Liver (tissue), 9 donors: ENCODE results near the gene BTBD6. TPM values are rescaled to one million over a fixed set of nuclear protein-coding genes. Genes with fewer than 3 reads are reported as not detected.

Experiments used
- DNase-seq: peaks from one replicate; pipeline ENCODE4 v3.0.0-alpha.2; 2017; ENCODE audit warnings: low spot score
- H3K27ac ChIP-seq, 2 donors: one replicate each; pipeline ENCODE4 v1.7.0; 2013; ENCODE audit warnings: inconsistent platforms in 2 of 2, low read length in 2 of 2, control low read depth in 1 of 2, low read depth in 1 of 2, mild to moderate bottlenecking in 1 of 2
- H3K27me3 ChIP-seq, 4 donors: one replicate each; pipeline versions ENCODE4 v1.6.1 to v1.7.0; 2013; ENCODE audit warnings: low read length in 3 of 4, inconsistent platforms in 1 of 4, mild to moderate bottlenecking in 1 of 4, moderate library complexity in 1 of 4; ENCODE audit not compliant: control insufficient read depth in 4 of 4, insufficient read depth in 4 of 4
- H3K36me3 ChIP-seq, 4 donors: one replicate each; pipeline versions ENCODE4 v1.6.1 to v1.7.0; 2013; ENCODE audit warnings: low read length in 3 of 4, mild to moderate bottlenecking in 3 of 4, low read depth in 1 of 4, moderate library complexity in 1 of 4; ENCODE audit not compliant: control insufficient read depth in 4 of 4, insufficient read depth in 3 of 4
- H3K4me1 ChIP-seq, 4 donors: one replicate each; pipeline versions ENCODE4 v1.6.1 to v1.7.0; 2013; ENCODE audit warnings: low read length in 3 of 4, mild to moderate bottlenecking in 3 of 4, moderate library complexity in 1 of 4; ENCODE audit not compliant: control insufficient read depth in 4 of 4, insufficient read depth in 4 of 4
- H3K4me3 ChIP-seq, 3 donors: one replicate each; pipeline versions ENCODE4 v1.6.1 to v1.7.0; 2013; ENCODE audit warnings: low read length in 3 of 3, control low read depth in 1 of 3, low read depth in 1 of 3, mild to moderate bottlenecking in 1 of 3
- H3K9ac ChIP-seq, 2 donors: one replicate each; pipeline ENCODE4 v1.7.0; 2013; ENCODE audit warnings: low read length in 2 of 2, mild to moderate bottlenecking in 2 of 2, moderate library complexity in 2 of 2, control low read depth in 1 of 2, low read depth in 1 of 2
- H3K9me3 ChIP-seq, 4 donors: one replicate each; pipeline versions ENCODE4 v1.6.1 to v1.7.0; 2013; ENCODE audit warnings: low read length in 3 of 4; ENCODE audit not compliant: control insufficient read depth in 4 of 4
- EGR1 ChIP-seq, 2 donors: IDR thresholded peaks; 2 replicates each; pipeline ENCODE4 v1.6.1; 2016 to 2018; ENCODE audit warnings: antibody characterized with exemption in 2 of 2, low read depth in 2 of 2
- FOXA1 ChIP-seq: IDR thresholded peaks from 2 replicates; pipeline ENCODE4 v1.6.1; 2016; ENCODE audit warnings: antibody characterized with exemption
- FOXA2 ChIP-seq: IDR thresholded peaks from 2 replicates; pipeline ENCODE4 v1.6.1; 2016; ENCODE audit warnings: antibody characterized with exemption
- HNF4A ChIP-seq, 2 donors: conservative IDR thresholded peaks; 2 replicates each; pipeline ENCODE4 v1.6.1; 2016; ENCODE audit warnings: antibody characterized with exemption in 2 of 2, mild to moderate bottlenecking in 2 of 2
- HNF4G ChIP-seq: IDR thresholded peaks from 2 replicates; pipeline ENCODE4 v1.6.1; 2016; ENCODE audit warnings: antibody characterized with exemption
- JUND ChIP-seq, 2 donors: IDR thresholded peaks; 2 replicates each; pipeline ENCODE4 v1.6.1; 2016; ENCODE audit warnings: antibody characterized with exemption in 2 of 2
- MAX ChIP-seq: IDR thresholded peaks from 2 replicates; pipeline ENCODE4 v1.6.1; 2016; ENCODE audit warnings: antibody characterized with exemption
- NR2F2 ChIP-seq: IDR thresholded peaks from 2 replicates; pipeline ENCODE4 v1.6.1; 2016; ENCODE audit warnings: antibody characterized with exemption
- RAD21 ChIP-seq, 2 donors: IDR thresholded peaks; 2 replicates each; pipeline ENCODE4 v1.6.1; 2016; ENCODE audit warnings: antibody characterized with exemption in 2 of 2, mild to moderate bottlenecking in 2 of 2
- REST ChIP-seq: IDR thresholded peaks from 2 replicates; pipeline ENCODE4 v1.6.1; 2016; ENCODE audit warnings: antibody characterized with exemption, mild to moderate bottlenecking
- RXRA ChIP-seq, 2 donors: IDR thresholded peaks; 2 replicates each; pipeline ENCODE4 v1.6.1; 2017 to 2018; ENCODE audit warnings: antibody characterized with exemption in 2 of 2, mild to moderate bottlenecking in 1 of 2
- SP1 ChIP-seq: IDR thresholded peaks from 2 replicates; pipeline ENCODE4 v1.6.1; 2018; ENCODE audit warnings: antibody characterized with exemption, mild to moderate bottlenecking
- TAF1 ChIP-seq: conservative IDR thresholded peaks from 2 replicates; pipeline ENCODE4 v1.6.1; 2016; ENCODE audit warnings: antibody characterized with exemption, mild to moderate bottlenecking
- YY1 ChIP-seq: IDR thresholded peaks from 2 replicates; pipeline ENCODE4 v1.6.1; 2016; ENCODE audit warnings: antibody characterized with exemption, mild to moderate bottlenecking
- ZBTB33 ChIP-seq: IDR thresholded peaks from 2 replicates; pipeline ENCODE4 v1.6.1; 2016; ENCODE audit warnings: antibody characterized with exemption
- WGBS: extraction: QIAGEN DNeasy Blood & Tissue Kit; methylation state at CpG from one replicate; pipeline ENCODE4 v1.1.7; 2013; 5-methylcytosine and 5-hydroxymethylcytosine counted together
- polyA plus RNA-seq, 2 donors: library from polyadenylated mRNA; stranded (reverse) in 1 of 2; unstranded in 1 of 2; fragments of 200-250 nt in 1 of 2; fragments of >200 nt in 1 of 2; fragmentation: Nextera tagmentation in 1 of 2; extraction: Ambion mirVana in 1 of 2; gene quantifications; one replicate each; pipeline versions ENCODE4 v1.2.1 to v1.2.3, GENCODE V29; 2013 to 2015
- total RNA-seq, 2 donors: library from RNA; depleted of rRNA; stranded (reverse); fragments of >200 nt; gene quantifications; one replicate each; pipeline ENCODE4 v1.2.3, GENCODE V29; 2014
- TF ChIP-seq, protein P1 (sequence below): IDR thresholded peaks from 2 replicates; pipeline ENCODE4 v1.6.1; 2016; ENCODE audit warnings: antibody characterized with exemption
- TF ChIP-seq, protein P2 (sequence below): fragments of 150-350 bp; IDR thresholded peaks from 2 replicates; pipeline ENCODE4 v1.5.1; 2017; ENCODE audit warnings: improper control_type of control experiment, low read depth, low read length; ENCODE audit not compliant: missing input control
- donor health status: healthy.
- donor health status: healthy.
- donor health status: healthy.
- donor health status: healthy.
- donor health status: healthy.

BTBD6 gene
- total and polyA plus RNA-seq, 4 donors, result 5.8 to 18.1 (median 16.7) TPM

DNA sequence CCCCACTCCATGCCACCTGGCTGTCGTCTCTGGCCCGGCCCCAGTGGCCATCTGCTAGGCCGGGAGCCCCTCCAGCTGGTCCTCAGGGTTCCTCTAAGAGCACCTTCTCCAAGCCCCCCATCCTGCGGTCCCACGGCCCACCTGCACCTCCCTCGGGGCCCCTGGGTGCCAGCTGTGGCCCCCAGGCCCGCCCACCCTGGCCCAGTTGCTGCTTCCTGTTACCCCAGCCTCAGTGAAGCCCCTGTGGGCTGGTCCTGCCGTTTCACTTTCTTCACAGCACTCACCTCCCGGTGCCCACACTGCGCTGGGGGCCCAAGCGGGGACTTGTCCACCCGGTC lies 39.6 kb upstream of the BTBD6 start:
- H3K27me3 ChIP-seq, result no peaks in the 10 kb centered on the region
- no peak for TF ChIP-seq FOXA1
- TF ChIP-seq SP1, result no peak
- no peak for TF ChIP-seq HNF4A (conservative IDR thresholded peaks at IDR 0.05)
- 94% methylated on average over 12 of the region's 12 CpGs for WGBS
- H3K9ac ChIP-seq, result no peak overlapping the region
- no peak for DNase-seq
- no peaks in the 10 kb centered on the region for H3K9me3 ChIP-seq
- H3K4me3 ChIP-seq, result no peak overlapping the region
- H3K27ac ChIP-seq, result no peak overlapping the region
- peaks cover 9 to 25% (median 20%) of the 10 kb centered on the region in 4 donors for H3K4me1 ChIP-seq
- peaks cover 0 to 13% (median 2%) of the 10 kb centered on the region in 4 donors for H3K36me3 ChIP-seq

DNA sequence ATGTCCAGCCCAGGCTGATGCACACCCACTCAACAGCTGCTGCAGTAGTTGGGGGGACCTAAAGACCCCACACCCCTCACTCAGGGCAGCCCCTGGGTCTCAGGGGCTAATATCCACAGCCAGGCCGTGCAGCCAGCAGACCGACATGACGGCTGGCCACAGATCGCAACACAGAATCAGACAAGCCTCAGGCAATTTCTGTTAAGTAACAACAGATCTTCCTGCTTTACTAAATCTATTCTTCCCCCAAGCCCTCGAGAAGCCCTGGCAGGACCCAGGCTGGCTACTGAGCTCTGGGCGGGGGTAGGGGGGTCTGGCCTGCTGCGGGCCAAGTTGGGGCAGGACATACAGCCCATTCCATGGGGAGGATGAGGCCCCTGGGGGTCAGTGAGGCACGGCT lies 39.2 kb upstream of the BTBD6 start:
- TF ChIP-seq JUND (IDR thresholded peaks at IDR 0.05) (no peak), FOXA1 (no peak), ZBTB33 (no peak), MAX (no peak), SP1 (no peak), YY1 (no peak), RAD21 (IDR thresholded peaks at IDR 0.05) (no peak), HNF4G (no peak), NR2F2 (no peak), TAF1 (no peak), REST (no peak), FOXA2 (no peak), RXRA (IDR thresholded peaks at IDR 0.05) (no peak), EGR1 (IDR thresholded peaks at IDR 0.05; ENCODE audit: low read depth in 2 of 2) (no peak), HNF4A (conservative IDR thresholded peaks at IDR 0.05) (no peak)
- TF ChIP-seq, protein P1, sequence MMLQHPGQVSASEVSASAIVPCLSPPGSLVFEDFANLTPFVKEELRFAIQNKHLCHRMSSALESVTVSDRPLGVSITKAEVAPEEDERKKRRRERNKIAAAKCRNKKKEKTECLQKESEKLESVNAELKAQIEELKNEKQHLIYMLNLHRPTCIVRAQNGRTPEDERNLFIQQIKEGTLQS, result no peak
- TF ChIP-seq, protein P2, sequence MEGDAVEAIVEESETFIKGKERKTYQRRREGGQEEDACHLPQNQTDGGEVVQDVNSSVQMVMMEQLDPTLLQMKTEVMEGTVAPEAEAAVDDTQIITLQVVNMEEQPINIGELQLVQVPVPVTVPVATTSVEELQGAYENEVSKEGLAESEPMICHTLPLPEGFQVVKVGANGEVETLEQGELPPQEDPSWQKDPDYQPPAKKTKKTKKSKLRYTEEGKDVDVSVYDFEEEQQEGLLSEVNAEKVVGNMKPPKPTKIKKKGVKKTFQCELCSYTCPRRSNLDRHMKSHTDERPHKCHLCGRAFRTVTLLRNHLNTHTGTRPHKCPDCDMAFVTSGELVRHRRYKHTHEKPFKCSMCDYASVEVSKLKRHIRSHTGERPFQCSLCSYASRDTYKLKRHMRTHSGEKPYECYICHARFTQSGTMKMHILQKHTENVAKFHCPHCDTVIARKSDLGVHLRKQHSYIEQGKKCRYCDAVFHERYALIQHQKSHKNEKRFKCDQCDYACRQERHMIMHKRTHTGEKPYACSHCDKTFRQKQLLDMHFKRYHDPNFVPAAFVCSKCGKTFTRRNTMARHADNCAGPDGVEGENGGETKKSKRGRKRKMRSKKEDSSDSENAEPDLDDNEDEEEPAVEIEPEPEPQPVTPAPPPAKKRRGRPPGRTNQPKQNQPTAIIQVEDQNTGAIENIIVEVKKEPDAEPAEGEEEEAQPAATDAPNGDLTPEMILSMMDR, result no peak
- peaks cover 0 to 14% (median 2%) of the 10 kb centered on the region in 4 donors for H3K36me3 ChIP-seq
- no peak overlapping the region for H3K9ac ChIP-seq
- H3K27me3 ChIP-seq, result no peaks in the 10 kb centered on the region
- no peak overlapping the region for H3K27ac ChIP-seq
- no peak overlapping the region for H3K4me3 ChIP-seq
- WGBS, result 96% methylated on average over 8 of the region's 8 CpGs
- peaks cover 6 to 21% (median 17%) of the 10 kb centered on the region in 4 donors for H3K4me1 ChIP-seq
- no peaks in the 10 kb centered on the region for H3K9me3 ChIP-seq
- no peak for DNase-seq
